ENCODE data around the gene DYNLT2. TPM values are rescaled to one million over a fixed set of nuclear protein-coding genes. Genes with fewer than 3 reads are reported as not detected.

DYNLT2 gene
- total and polyA plus RNA-seq, 2 of the 13 experiments (the other 11 are each of a cell fraction or from before 2014, with no cell fraction given), result 2.1 to 4.3 TPM

- no peaks in the 10 kb centered on the region for H3K9me3 ChIP-seq (ENCODE audit: low read length)
- CTCF ChIA-PET (ENCODE audit: low intra/inter-chr PET ratio, low total read pairs), result no interaction called here
- ATAC-seq (no peak), DNase-seq (ENCODE audit: low spot score) (no peak), FAIRE-seq (no peak)
- peaks cover 22% of the 10 kb centered on the region for H3K4me1 ChIP-seq (ENCODE audit: insufficient read depth, low read length)
- H3K79me2 ChIP-seq (ENCODE audit: insufficient read depth, low read length), result no peaks in the 10 kb centered on the region
- no peak overlapping the region for H3K27ac ChIP-seq (ENCODE audit: extremely low read length, insufficient read depth, low read length)
- intact Hi-C loops (cut with micrococcal nuclease; ENCODE audit: unreplicated experiment) (no loop called here), in situ Hi-C loops (cut with HindIII; ENCODE audit: extremely low pct_ligation_motif_present, low pct_unique_long_range_greater_than_20kb) (no loop called here)
- H3K4me2 ChIP-seq (ENCODE audit: low read depth, low read length), result no peak overlapping the region
- H3K36me3 ChIP-seq (replicated peaks in 1 of 2; ENCODE audit: control insufficient read depth in 1 of 2, insufficient read depth in 2 of 2, low read length in 2 of 2), result no peaks in the 10 kb centered on the region
- no peak for TF ChIP-seq ZEB1 (IDR thresholded peaks at IDR 0.05; ENCODE audit: insufficient replicate concordance, low read depth)
- no peak for TF ChIP-seq ZNF24 (IDR thresholded peaks at IDR 0.05)
- no peak for TF ChIP-seq ZNF761 (CRISPR knock-in tag; conservative IDR thresholded peaks at IDR 0.05)
- no peak for TF ChIP-seq RFX1 (IDR thresholded peaks at IDR 0.05)
- TF ChIP-seq CHD4 (IDR thresholded peaks at IDR 0.05; ENCODE audit: borderline replicate concordance, low read length), result no peak
- TF ChIP-seq ZNF350 (CRISPR knock-in tag; IDR thresholded peaks at IDR 0.05; ENCODE audit: borderline replicate concordance, low read depth), result no peak
- TF ChIP-seq SAP130 (CRISPR knock-in tag; IDR thresholded peaks at IDR 0.05; ENCODE audit: low read depth), result no peak
- no peak for TF ChIP-seq ZBTB4 (CRISPR knock-in tag; IDR thresholded peaks at IDR 0.05; ENCODE audit: borderline replicate concordance)
- TF ChIP-seq AGO2 (optimal IDR thresholded peaks at IDR 0.05; ENCODE audit: low read depth, low read length), result peak; percentile 43
- peak; percentile 41; the same call in 1 of the 2 replicates for TF ChIP-seq CEBPB (IDR thresholded peaks at IDR 0.05; ENCODE audit: borderline replicate concordance, low read depth, low read length)
- 88% methylated on average over 8 of the region's 9 CpGs for WGBS (ENCODE audit: low lambda C conversion rate)
- H3K27me3 ChIP-seq (ENCODE audit: control insufficient read depth in 1 of 2, insufficient read depth in 2 of 2, low read length in 2 of 2), result no peaks in the 10 kb centered on the region
- POLR2A ChIA-PET, result no interaction called here
- no peak overlapping the region for H2AFZ ChIP-seq (ENCODE audit: low read length)
- no peaks in the 10 kb centered on the region for H4K20me1 ChIP-seq (ENCODE audit: insufficient read depth, low read length)
- no peak overlapping the region for H3K4me3 ChIP-seq (replicated peaks in 1 of 3; ENCODE audit: insufficient read depth in 1 of 3, low read depth in 2 of 3, low read length in 3 of 3)
- no TSS peak for BruUV-seq (replicated peaks)
- H3K9ac ChIP-seq (ENCODE audit: insufficient read depth, low read depth, low read length), result no peak overlapping the region
These were observed 32.0 kb upstream of the DYNLT2 start for GRCh38 chr6:169783401-169783800.

Data from HepG2 (cell line).